Stimulated activated naive CD4-positive, alpha-beta T cell treated with Interleukin-2 at 50 U/mL for 16 hours (primary cell): Measurements from ENCODE around the gene AQP12A.
"Not testable (repeated sequence)": the region's sequence is repeated elsewhere in the genome, so short reads cannot be mapped to it uniquely, and the experiment has no call there.

Experiments
- DNase-seq: peaks from one replicate; lab custom pipeline; 2025; lab: John Stamatoyannopoulos, UW

AQP12A gene, protein sequence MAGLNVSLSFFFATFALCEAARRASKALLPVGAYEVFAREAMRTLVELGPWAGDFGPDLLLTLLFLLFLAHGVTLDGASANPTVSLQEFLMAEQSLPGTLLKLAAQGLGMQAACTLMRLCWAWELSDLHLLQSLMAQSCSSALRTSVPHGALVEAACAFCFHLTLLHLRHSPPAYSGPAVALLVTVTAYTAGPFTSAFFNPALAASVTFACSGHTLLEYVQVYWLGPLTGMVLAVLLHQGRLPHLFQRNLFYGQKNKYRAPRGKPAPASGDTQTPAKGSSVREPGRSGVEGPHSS

DNA sequence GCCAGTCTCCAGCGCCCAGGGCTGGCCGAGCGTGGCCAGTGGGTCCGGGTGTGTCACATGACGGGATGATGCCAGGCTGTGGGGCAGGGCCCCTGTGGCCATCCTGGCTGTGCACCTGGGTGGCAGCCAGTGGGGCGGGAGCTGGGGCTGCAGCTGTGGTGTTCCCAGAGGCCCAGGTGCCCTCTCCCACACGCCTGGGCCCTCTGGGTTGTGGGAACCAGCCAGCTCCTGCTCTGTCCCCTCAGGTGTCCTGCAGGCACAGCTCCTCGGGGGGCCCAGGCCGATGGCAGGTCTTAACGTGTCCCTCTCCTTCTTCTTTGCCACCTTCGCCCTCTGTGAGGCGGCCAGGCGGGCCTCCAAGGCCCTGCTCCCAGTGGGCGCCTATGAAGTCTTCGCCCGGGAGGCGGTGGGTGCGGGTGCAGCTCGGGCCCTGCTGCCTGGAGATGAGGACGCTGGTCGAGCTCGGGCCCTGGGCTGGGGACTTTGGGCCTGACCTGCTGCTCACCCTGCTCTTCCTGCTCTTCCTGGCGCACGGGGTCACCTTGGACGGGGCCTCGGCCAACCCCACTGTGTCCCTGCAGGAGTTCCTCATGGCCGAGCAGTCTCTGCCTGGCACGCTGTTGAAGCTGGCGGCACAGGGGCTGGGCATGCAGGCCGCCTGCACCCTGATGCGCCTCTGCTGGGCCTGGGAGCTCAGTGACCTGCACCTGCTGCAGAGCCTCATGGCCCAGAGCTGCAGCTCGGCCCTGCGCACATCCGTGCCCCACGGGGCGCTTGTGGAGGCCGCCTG is at the start of gene AQP12A:
Gene AQP12A, plus strand, starts transcription at position 236 of the 790 bp plus-strand sequence. Its CDS starts 48 bp downstream, at position 284.
- DNase-seq, result not testable (repeated sequence)

DNA sequence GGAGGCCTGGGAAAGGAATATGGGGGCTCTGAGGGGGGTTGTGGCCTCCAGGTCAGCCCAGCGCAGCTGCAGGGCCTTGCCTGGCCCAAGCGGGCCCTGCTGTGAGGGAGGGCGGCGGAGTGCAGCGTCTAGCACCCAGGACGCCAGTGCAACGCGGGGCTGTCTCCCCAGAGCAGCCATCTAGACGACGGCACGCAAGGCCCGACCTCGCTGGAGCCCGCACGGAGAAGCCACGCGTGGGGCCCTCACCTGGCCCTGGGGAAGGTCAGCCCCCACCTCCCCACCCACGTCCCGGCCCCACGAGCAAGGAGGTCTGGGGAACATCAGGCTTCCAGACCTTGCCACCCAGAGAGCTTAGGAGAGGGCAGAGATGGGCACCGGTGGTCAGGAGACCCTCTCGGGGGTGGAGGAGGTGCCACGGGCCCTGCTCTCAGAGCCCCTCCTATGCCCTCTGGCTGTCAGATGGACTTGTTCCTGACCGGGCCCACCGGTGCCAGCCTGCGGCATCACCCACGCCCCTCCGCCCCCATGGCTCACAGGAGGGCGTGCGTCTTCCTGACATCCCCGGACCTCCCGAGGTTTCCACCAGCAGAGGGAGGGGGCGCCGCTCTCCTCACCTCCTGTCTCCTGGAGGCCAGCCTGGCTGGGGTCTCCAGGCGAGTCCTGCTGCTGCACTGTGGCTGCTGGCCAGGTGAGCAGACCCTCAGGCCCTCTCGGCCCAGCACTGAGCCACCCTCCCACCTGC is 49.4 kb upstream of the AQP12A start:
- no peak for DNase-seq

DNA sequence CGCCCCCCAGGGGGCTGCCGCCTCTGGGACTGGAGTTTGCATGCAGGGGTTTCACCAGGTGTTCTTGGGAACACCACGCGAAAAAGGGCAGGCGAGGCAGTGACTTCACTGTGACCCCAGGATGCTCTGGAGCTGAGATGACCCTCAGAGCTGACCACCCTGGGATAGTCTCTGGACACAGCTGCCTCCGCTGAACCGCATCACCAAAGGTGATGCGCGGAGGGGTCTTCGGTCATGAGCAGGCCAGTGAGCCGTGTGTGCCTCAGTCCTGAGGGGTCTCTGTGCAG is 48.9 kb upstream of the AQP12A start:
- DNase-seq, result no peak

DNA sequence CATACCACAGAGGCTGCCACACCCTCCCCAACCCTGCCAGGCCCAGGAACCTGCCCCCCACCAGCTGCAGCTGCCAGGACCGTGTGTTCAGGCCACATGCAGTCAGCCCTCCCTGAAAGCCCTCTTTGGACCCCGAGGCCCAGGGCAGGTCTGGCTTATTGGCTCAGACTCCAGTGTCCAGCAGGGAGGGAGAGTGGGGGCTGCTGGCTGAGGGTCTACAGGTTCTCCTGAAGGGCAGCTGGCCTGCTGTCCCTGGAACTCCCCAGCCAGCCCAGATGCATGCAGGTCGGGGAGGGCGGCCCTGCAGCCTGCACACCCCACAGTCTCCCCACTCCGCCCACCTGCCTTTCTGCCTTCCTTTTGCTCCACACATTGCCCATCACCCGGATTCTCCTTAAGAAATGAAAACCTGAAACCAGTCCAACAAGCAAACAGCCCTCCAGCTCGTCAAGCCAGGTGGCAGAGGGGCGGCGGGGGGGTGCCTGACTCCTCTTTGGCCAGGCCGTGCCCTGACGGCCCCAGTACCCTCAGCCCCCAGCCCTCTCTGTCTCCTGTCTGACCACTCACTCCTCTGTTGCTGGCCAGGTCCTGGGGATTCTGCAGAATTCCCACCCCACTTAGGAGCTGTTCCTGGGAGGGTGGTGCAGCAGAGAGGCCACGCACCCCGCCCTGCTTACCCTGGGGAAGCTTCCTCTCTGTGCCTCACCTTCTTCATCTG is 48.4 kb upstream of the AQP12A start:
- no peak for DNase-seq

DNA sequence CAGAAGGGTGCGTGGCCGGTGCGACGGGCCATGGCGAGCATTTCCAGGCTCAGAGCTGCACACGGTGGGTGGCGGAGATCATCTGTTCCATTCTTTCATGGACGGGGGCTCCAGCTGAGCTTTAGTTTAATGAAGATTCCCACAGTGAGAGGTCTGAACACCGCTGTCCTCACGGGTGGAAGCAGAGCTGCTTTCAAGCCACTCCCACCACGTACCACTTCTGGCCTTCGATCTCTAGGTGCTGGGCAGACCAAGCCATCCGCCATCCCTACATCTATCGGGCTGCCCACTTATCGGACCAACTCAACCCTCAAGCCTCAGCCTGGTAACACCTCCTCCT is 47.9 kb upstream of the AQP12A start:
- DNase-seq, result no peak

DNA sequence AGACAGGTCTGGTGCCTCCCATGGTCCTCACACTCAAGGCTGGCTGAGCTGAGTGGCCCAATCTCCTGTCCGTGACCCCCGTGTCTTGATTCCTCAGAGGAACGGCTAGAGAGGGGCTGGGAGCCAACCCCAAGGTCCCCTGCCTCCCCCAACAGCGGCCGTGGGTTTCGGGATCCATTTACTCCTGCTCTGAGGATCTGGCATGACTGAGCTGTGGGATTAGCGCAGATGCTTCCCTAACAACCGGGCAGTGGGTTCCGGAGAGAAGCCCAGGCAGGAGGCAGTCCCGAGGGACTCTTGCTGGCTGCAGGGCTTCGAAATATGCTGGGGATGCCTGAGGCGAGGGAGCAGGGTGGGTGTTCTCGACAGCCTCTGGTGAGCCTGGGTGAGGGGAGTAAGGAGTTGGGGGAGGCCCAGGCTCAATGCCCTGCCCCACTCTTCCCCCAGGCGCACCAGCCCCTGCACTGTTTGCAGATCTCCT is 47.5 kb upstream of the AQP12A start:
- DNase-seq, result no peak

DNA sequence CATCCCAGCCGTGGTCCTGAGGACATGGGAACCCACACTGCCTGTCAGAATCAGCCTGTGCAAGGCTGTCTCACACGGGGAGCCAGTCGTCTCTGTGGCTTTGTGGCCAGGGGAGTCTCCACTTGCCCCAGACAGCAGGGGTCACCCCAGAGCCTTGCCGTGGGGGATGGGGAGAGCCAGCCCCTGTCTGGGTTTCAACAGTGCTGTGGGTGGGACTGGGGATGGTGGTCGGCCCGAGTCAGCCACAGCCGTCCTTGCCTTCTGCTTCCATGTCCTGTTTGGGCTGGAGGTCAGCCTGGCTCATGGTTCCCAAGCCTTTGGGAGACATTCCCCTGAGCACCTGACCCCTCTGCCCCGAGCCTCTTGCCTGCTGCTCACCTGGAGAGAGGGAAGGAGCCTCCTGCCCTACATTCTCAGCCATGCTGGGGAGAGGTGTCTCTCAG is 46.8 kb upstream of the AQP12A start:
- no peak for DNase-seq

DNA sequence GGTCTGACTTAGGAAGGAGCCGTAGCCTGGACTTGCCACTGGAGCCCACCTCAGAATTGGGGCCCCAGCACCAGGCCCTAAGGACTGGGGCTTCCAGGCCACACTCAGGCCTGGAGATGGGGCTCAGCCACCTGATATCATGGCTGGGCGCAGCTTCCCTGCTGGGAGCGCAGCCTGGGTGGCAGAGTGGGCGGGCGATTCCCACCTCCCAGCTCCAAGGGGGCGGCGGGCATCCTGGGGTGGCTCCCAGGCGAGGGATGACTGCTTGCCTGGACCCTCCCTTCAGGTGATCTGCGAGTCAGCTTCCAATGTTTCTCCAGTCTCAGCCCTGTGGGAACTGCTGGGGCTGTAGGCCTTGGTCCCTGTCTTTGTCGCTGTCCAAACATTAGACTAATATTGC is 46.3 kb upstream of the AQP12A start:
- DNase-seq, result no peak

DNA sequence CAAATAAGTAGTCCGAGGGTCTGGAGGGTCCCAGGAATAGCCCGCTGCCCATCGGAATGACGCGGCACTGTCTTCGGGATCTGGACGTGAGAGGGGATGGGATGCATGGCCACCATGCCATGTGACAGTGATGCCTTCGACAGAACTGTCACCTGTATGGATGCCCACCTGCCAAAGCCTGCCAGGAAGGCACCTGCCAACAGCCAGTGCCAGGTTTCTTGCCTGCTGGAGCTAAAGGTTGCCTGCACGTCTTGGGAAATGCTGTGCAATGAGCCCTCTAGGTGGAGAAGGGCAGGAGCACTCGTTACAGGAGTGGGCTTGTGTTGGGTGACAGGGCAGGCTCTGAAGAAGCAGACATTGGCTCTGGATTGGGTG is 45.9 kb upstream of the AQP12A start:
- DNase-seq, result no peak

DNA sequence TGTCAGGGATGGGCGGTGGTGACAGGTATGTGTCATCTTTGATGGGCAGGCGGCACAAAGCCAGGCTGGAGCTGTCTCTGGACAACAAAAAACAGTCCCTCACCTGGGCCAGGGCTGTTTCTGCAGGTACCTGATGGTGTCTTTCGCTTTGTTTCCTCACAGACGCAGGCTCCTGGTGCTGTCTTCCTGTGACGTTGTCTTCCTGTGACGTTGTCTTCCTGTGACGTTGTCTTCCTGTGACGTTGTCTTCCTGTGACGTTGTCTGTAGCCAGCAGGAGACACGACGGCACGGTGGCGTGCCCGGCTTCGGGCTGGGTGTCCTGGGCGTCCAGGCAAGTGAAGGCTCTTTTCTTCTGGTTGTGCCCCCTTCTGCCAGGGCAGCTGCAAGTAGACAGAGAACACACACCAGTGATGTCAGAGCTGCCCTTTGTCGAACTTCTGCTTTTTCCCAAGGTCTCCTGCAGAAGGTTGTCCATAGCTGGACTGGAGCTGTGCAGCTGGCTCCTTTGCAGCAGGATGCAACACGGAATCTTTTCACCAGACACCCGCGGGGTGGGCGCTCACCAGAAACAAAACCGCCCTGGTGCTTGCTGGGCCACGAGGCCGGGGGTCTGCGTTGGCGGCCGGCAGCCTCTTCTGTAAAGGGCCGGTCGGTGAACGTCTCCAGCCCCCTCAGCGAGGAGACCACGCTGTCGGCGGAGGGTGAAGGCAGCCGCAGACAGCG is 45.3 kb upstream of the AQP12A start:
- DNase-seq, result no peak

DNA sequence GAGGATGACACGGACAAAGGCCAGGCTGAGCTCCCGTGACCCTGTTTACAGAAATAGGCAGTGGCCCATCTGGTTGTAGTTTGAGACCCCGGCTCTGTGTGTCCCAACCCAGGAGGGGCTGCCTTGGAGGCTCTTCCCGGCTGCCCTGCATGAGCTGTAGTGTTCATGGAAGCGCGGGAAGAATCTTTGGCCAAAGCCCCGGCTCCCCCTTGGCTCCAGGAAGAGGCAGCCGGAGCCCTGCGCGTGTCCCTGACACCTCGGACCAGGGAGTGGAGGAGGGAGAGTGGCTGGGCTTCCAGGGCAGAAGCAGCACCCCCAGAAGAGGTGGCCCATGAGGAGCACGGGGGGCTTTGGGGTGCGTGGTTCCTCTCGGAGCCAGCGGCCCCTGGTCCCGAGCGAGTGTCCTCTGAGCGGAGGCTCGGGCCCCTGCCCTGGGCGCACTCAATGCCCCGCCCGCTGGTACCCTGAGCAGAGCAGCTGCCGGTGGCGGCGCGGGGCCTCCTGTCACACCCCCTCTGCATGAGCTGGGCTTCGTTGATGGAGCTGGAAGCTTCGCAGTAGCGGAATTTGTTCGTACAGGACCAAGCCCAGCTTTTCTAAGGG is 44.7 kb upstream of the AQP12A start:
- no peak for DNase-seq

DNA sequence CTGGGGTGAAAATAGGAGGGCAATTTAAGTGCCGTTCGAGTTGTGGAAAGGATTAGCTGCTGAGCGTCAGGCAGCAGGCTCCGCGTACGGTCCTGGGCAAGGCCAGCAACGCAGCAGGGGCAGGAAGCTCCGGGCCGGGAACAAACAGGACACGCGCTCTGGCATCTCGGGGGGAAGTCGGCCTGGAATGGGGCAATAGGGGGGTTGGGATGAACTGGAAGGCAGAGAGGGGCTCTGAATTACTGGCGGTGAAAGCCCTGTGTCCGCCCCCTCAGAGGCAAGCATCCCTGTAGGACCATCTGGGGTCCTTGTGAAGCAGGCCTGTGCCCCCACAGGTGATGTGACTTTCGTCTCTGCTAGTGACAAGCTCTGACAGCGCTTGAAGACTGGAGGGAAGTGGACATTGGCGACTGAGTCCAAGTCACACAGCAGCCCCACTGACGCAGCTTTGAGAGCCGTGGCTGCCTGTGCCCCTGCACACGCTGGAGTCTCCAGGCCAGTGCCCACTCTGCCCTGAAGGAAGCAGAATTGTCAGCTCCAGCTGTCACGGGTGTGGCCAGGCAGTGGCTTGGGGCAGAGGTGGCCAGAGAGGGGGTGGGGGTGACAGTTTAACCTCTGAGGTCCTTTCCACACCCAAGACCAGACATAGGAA is 44.0 kb upstream of the AQP12A start:
- no peak for DNase-seq

DNA sequence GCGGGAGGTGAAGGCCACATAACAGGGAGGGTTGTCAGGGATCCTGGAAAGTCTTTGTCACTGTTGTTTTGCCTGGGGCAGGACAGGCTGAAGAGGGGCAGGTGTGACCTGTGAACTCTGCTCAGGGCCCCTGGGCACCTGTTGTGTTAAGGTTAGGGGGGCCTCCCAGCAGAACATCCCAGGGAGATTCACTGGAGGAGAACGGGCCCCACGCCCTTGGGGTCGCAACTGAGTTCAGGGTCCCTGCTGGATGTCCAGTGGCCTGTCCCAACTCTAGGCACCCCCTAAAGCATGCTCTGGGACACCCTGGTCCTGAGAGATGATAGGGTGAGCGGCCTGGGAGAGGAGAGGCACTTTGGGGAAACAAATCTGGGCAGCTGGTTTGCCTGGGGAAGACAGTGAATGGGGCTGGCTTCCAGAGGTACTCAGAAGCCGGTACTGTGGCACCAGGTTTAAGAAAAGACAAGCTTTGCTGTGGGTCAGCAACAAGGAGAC is 43.5 kb upstream of the AQP12A start:
- DNase-seq, result no peak

DNA sequence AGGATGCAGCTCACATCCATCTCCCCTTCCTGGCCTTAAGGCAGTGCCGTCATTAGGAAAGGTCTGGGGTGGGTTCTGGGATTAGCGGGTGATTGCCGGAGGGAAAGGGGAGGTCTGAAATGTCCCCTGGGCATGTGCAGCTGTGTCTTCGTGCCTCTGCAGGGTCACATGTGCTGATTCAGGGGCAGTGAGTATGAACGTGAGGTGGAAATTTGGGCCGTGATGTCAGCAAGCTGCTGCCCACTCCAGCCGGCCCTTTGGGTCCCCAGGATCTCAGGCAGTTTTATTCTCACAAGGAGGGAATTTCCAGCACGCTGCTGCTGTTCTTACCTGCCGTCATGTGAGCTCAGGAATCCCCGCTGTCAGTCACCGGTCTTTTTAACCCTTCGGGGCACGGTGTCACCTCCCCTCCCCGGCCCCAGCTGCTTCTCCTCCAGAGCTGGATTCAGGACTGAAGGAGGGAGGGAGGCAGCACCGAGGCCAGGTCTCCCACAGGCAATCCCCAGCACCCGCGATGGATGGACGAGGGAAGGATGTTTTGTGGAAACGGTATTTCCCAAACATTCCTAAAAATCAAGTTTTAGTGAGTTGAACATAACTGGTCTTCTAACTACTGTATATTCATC is 42.9 kb upstream of the AQP12A start:
- no peak for DNase-seq

DNA sequence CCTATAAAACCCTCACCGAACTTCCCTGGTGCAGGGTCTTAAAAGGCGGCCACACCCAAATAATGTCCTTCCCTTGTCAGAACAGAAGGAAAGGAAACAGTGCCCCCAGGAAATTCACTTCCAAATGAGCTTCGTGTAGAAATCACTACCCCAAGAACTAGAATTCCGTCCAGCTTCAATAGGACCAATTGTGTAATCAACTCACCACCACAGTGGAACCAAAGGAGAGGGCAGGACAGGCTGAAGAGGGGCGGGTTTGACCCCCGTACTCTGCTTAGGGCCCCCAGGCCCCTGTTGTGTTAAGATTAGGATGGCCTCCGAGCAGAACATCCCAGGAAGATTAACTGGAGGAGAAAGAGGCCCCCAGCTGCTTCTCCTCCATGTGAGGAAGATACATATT is 42.3 kb upstream of the AQP12A start:
- no peak for DNase-seq

DNA sequence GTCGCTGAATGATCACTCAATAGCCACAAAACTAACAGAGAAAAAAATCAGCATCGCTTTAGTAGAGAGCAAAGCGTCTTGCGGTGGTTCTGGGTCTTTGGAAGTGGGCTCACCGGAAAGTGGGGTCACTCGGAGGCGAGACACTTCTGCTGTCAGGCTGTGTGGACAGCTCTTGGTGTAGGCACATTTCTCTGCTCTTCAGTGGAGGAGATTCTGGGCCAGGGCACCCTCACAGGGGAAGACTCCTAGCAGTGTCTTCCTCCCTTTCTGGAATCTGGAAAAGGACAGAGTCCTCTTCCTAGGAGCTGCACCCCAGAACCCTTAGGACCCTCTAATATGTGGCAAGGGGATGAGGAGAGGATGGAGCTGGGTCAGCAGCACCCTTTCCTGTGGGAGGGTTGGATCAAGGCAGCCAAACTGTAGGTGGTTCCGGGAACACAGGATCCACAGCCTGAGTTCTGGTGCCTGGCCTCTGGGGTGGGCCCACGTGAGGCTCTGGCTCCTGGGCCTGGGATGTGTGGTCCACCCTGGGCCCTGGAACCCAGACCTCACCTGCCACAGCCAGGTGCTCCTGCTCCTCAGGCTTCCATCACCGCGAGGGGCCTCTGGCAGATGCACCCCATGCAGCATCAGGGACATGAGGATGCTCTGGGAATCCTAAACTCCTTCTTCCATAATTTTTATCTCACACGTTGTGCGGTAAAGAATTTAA is 41.3 kb upstream of the AQP12A start:
- no peak for DNase-seq

DNA sequence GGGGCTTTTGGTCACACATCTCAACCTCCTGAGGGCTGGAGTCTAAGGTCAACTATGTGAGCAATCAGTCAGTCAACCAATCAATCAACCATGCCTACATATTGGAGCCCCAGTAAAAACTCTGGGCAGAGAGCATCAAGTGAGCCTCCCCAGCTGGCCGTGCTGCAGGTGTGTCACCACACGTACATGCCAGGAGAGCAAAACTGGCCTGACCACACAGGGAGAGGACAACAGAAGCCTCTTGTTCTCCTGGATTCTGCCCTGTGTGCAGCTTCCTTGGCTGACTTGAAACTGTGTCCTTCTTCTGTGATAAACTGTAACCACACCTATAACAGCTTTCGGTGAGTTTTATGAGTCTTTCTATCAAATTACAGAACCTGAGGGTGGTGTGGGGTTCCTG is 40.5 kb upstream of the AQP12A start:
- no peak for DNase-seq

DNA sequence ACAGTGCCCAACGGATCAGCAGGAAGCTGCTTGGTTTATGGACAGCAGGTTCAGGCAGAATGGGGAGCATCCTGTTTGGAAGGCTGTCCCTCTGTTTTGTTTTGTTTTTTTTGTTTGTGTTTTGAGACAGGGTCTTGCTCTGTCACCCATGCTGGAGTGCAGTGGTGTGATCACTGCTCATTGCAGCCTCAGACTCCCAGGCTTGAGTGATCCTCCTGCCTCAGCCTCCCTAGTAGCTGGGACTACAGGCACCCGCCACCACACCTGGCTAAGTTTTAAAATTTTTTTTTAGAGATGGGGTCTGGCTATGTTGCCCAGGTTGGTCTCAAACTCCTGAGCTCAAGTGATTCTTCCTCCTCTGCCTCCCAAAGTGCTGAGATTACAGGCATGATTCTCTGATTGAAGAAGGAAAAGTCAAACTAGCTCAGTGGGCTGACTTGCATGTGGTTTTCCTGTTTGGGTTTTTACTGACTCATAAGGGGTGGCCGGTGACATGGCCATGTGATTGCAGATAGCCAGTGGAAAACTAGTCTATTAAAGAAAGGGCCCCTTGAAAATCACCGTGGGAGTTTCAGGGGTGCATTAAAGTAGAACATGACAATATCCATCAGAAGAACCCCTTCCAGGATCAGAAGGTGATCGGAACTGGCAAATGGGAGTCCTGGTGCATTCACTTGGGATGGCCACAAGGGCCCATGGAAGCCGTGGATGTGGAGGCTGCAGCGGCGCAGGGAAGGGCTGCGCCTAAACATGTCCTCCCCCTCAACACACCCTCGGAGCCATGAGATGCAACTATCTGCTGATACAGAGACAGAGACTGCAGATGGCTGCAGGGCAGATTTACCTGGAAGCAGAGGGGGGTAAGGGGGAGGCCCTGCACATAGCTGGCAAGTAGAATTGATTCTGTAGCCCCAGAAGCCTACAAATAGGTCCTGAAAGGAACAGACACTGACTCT is 35.5 kb upstream of the AQP12A start:
- no peak for DNase-seq
